ENCODE data around the gene NAGS. TPM values are rescaled to one million over a fixed set of nuclear protein-coding genes. Genes with fewer than 3 reads are reported as not detected.

The NAGS gene
- total RNA-seq, 1 donor from 2014 or later, result 0.60 TPM

DNA sequence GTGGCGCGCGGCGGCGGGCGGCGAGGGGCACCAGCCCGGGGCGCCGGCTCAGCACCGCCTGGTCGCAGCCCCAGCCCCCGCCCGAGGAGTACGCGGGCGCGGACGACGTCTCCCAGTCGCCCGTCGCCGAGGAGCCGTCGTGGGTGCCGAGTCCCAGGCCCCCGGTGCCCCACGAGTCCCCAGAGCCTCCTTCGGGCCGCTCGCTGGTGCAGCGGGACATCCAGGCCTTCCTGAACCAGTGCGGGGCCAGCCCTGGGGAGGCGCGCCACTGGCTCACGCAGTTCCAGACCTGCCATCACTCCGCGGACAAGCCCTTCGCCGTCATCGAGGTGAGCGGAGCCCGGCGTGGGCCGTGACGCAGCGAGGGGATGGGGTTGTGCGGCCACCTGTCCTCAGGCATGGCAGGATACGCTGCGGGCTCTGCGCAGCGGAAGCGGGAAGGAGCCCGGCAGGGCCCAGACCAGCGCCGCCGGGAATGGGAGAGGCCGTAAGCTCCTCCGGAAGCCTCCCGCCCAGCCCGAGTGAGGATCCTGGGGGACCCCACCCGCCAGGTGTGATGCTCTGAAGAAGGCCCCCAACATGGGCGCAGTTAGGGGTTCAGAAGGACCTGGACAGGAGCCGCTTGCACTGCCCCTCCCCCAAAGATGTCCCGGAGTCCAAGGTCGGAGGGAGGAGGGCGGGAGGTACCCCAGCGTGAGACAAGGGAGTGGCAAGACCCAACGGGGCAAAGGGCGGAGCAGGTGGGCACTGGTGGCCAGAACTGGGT, 522 bp downstream of the NAGS start:
- peak overlapping the region; percentile 39 for H3K4me3 Mint-ChIP-seq
- no peak for DNase-seq (ENCODE audit: low spot score)
- H3K9me3 Mint-ChIP-seq, result no peaks in the 10 kb centered on the region
- intact Hi-C loops (cut with micrococcal nuclease), result loop anchor here (5.0 kb wide), 6 partner anchors 103 to 1988 kb away; partner anchors contain the start of genes DNAJC7, HROB and RUNDC3A
- H3K4me1 Mint-ChIP-seq (ENCODE audit: low read depth), result peaks cover 23% of the 10 kb centered on the region
- peaks cover 20% of the 10 kb centered on the region for H3K27me3 Mint-ChIP-seq (ENCODE audit: insufficient read depth)
- no peak overlapping the region for H3K27ac Mint-ChIP-seq
- peaks cover 2% of the 10 kb centered on the region for H3K36me3 Mint-ChIP-seq (ENCODE audit: low read depth)

- Mint-ChIP-seq H3K9me3 (no peaks in the 10 kb centered on the region), H3K27me3 (ENCODE audit: insufficient read depth) (peaks cover 20% of the 10 kb centered on the region), H3K4me3 (peak overlapping the region; percentile 81), H3K27ac (peak overlapping the region; percentile 70), H3K4me1 (ENCODE audit: low read depth) (peaks cover 23% of the 10 kb centered on the region), H3K36me3 (ENCODE audit: low read depth) (peaks cover 2% of the 10 kb centered on the region)
- DNase-seq (ENCODE audit: low spot score), result no peak
- intact Hi-C loops (cut with micrococcal nuclease), result loop anchor here (1.0 to 5.0 kb wide), 13 partner anchors 10 to 1988 kb away; partner anchors contain the start of genes DNAJC7, DUSP3, FZD2 and G6PC3
Observed at GRCh38 chr17:44005527-44006271, 1.3 kb downstream of the NAGS start.

DNA sequence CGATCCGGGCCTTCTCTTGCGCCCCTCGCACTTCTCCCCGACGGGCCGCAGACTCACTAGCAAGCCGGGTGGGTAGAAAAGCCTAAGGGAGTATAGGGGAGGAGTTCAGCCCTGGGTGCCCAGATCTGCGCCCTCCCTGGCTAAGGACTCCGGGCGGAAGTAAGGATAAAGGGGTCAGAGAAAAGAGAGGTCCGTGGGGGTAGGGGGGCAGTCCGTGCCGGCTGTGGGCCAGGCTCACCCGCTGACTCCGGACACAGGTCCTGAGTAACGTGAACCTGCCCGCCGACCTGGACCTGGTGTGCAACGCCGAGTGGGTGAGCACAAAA, 1.8 kb downstream of the NAGS start:
- H3K27ac Mint-ChIP-seq, result peak overlapping the region; percentile 70
- peak overlapping the region; percentile 81 for H3K4me3 Mint-ChIP-seq
- no peaks in the 10 kb centered on the region for H3K9me3 Mint-ChIP-seq
- intact Hi-C loops (cut with micrococcal nuclease), result loop anchor here (1.0 to 5.0 kb wide), 13 partner anchors 9 to 1989 kb away; partner anchors contain the start of genes DNAJC7, DUSP3, FZD2 and G6PC3
- H3K27me3 Mint-ChIP-seq (ENCODE audit: insufficient read depth), result peaks cover 20% of the 10 kb centered on the region
- H3K4me1 Mint-ChIP-seq (ENCODE audit: low read depth), result peaks cover 23% of the 10 kb centered on the region
- DNase-seq (ENCODE audit: low spot score), result no peak
- H3K36me3 Mint-ChIP-seq (ENCODE audit: low read depth), result peaks cover 3% of the 10 kb centered on the region

GRCh38 chr17:44006598-44007345, 2.4 kb downstream of the NAGS start:
- intact Hi-C loops (cut with micrococcal nuclease), result loop anchor here (1.0 to 5.0 kb wide), 13 partner anchors 9 to 1989 kb away; partner anchors contain the start of genes DNAJC7, DUSP3, FZD2 and G6PC3
- Mint-ChIP-seq H3K9me3 (no peaks in the 10 kb centered on the region), H3K27ac (peak overlapping the region; percentile 70), H3K4me1 (ENCODE audit: low read depth) (peaks cover 23% of the 10 kb centered on the region), H3K27me3 (ENCODE audit: insufficient read depth) (peaks cover 20% of the 10 kb centered on the region), H3K36me3 (ENCODE audit: low read depth) (peaks cover 7% of the 10 kb centered on the region), H3K4me3 (peak overlapping the region; percentile 81)
- DNase-seq (ENCODE audit: low spot score), result peak; percentile 86

- Mint-ChIP-seq H3K4me3 (peak overlapping the region; percentile 81), H3K4me1 (ENCODE audit: low read depth) (peaks cover 23% of the 10 kb centered on the region), H3K27me3 (ENCODE audit: insufficient read depth) (peaks cover 20% of the 10 kb centered on the region), H3K36me3 (ENCODE audit: low read depth) (peaks cover 9% of the 10 kb centered on the region), H3K9me3 (no peaks in the 10 kb centered on the region), H3K27ac (peak overlapping the region; percentile 62)
- DNase-seq (ENCODE audit: low spot score), result no peak
- intact Hi-C loops (cut with micrococcal nuclease), result loop anchor here (2.0 to 5.0 kb wide), 10 partner anchors 63 to 1990 kb away; partner anchors contain the start of genes DNAJC7, FZD2, G6PC3 and HDAC5
Observed at GRCh38 chr17:44007346-44008204, 3.2 kb downstream of the NAGS start.

DNA sequence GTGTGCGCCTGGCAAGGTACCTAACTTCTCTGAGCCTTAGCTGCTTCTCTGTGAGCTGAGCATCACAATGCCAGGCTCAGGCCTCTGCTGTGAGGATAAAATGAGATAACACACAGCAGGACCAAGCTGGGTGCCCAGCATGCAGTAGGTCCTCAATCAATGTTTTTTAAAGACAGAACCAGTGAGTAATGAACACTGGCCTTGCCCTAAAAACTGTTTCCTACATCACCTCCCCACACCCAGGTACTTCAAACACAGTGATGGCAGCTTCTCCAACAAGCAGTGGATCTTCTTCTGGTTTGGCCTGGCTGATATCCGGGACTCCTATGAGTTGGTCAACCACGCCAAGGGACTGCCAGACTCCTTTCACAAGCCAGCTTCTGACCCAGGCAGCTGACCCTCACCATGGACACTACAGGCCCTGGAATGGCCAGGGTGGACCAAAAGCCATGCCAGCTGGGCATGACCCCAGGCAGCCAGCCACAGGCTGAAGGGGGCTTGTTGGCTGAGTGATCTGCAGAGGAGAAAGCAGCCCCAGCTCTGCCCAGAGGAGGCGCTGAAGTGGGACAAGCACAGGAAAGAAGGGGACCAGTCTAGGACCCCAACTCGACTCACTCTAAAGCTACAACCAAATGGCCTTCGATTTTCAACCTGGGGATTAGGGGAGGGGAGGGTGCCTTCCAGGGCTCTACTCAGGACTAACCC, 3.9 kb downstream of the NAGS start:
- Mint-ChIP-seq H3K27ac (peak overlapping the region; percentile 62), H3K4me3 (peak overlapping the region; percentile 81), H3K36me3 (ENCODE audit: low read depth) (peaks cover 10% of the 10 kb centered on the region), H3K27me3 (ENCODE audit: insufficient read depth) (peaks cover 20% of the 10 kb centered on the region), H3K4me1 (ENCODE audit: low read depth) (peaks cover 27% of the 10 kb centered on the region), H3K9me3 (no peaks in the 10 kb centered on the region)
- no peak for DNase-seq (ENCODE audit: low spot score)
- intact Hi-C loops (cut with micrococcal nuclease), result loop anchor here (5.0 kb wide), 6 partner anchors 106 to 1991 kb away; partner anchors contain the start of genes DNAJC7, HROB and RUNDC3A

GRCh38 chr17:44010966-44011647, 6.7 kb downstream of the NAGS start:
- Mint-ChIP-seq H3K4me1 (ENCODE audit: low read depth) (peaks cover 36% of the 10 kb centered on the region), H3K36me3 (ENCODE audit: low read depth) (peaks cover 10% of the 10 kb centered on the region), H3K9me3 (no peaks in the 10 kb centered on the region), H3K4me3 (no peak overlapping the region), H3K27me3 (ENCODE audit: insufficient read depth) (peaks cover 8% of the 10 kb centered on the region), H3K27ac (peak overlapping the region; percentile 23)
- intact Hi-C loops (cut with micrococcal nuclease), result no loop called here
- no peak for DNase-seq (ENCODE audit: low spot score)

GRCh38 chr17:44011876-44012275, 7.5 kb downstream of the NAGS start:
- Mint-ChIP-seq H3K9me3 (no peaks in the 10 kb centered on the region), H3K36me3 (ENCODE audit: low read depth) (peaks cover 10% of the 10 kb centered on the region), H3K27me3 (ENCODE audit: insufficient read depth) (peaks cover under 1% of the 10 kb centered on the region), H3K27ac (no peak overlapping the region), H3K4me1 (ENCODE audit: low read depth) (peaks cover 29% of the 10 kb centered on the region), H3K4me3 (no peak overlapping the region)
- intact Hi-C loops (cut with micrococcal nuclease), result no loop called here
- no peak for DNase-seq (ENCODE audit: low spot score)

DNA sequence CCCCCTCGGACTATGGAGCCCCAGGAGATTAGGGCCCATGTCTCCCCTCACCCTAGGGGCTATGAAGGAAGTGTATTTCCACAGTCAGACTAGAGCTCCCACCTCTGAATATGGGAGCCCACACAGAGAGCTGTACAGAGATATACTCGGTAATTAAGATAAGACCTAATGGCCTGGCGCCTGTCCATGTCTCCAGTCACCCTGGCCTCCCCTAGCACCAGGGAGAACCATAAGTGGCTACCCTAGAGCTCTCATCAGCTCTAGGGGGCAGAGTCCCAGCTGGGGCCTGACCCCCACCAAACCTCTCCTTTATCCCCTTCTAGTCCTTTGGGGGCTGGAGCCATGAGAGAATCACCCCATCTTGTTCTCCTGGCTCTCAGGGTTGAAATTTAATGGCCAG, 8.0 kb downstream of the NAGS start:
- no peaks in the 10 kb centered on the region for H3K9me3 Mint-ChIP-seq
- peaks cover 26% of the 10 kb centered on the region for H3K4me1 Mint-ChIP-seq (ENCODE audit: low read depth)
- no peak for DNase-seq (ENCODE audit: low spot score)
- H3K27ac Mint-ChIP-seq, result no peak overlapping the region
- intact Hi-C loops (cut with micrococcal nuclease), result no loop called here
- H3K4me3 Mint-ChIP-seq, result no peak overlapping the region
- peaks cover 10% of the 10 kb centered on the region for H3K36me3 Mint-ChIP-seq (ENCODE audit: low read depth)
- no peaks in the 10 kb centered on the region for H3K27me3 Mint-ChIP-seq (ENCODE audit: insufficient read depth)

DNA sequence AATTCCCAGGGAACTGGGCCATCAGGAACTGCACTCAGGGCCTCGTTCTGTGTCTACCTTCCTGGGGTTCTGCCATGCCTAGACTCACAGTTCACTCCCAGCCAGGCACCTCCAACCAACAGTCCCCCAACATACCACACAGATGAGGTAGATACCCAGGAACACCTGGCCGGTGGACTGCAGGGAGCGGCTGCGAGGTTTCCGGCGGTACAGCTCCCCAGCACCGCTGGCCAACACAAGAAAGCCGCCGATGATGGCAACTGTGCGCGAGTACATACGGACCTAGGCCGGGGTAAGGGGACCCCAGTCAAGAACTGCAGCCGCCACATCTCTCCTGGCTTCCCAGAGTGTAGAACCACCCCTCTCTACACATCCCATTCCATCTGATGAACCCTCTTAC, 8.5 kb downstream of the NAGS start:
- Mint-ChIP-seq H3K4me3 (peak overlapping the region; percentile 100), H3K27me3 (ENCODE audit: insufficient read depth) (no peaks in the 10 kb centered on the region), H3K4me1 (ENCODE audit: low read depth) (peaks cover 22% of the 10 kb centered on the region), H3K27ac (no peak overlapping the region), H3K9me3 (no peaks in the 10 kb centered on the region), H3K36me3 (ENCODE audit: low read depth) (peaks cover 10% of the 10 kb centered on the region)
- intact Hi-C loops (cut with micrococcal nuclease), result no loop called here
- DNase-seq (ENCODE audit: low spot score), result no peak

DNA sequence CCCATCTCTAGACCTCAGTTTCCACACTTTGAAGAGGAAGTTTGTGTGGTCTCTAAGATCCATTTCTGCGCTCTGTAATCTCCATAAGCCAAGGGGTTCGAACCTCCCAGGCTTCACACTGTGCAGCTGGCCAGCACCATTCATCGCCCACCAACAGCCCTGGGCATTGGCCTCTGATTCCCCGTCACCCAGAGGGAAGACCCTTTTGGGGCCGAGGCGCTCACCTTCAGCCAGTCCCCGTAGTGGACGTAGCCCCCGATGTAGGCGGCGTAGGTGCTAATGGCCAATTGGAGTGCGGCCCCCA, 9.7 kb downstream of the NAGS start:
- Mint-ChIP-seq H3K27me3 (ENCODE audit: insufficient read depth) (no peaks in the 10 kb centered on the region), H3K9me3 (no peaks in the 10 kb centered on the region), H3K27ac (peak overlapping the region; percentile 98), H3K4me1 (ENCODE audit: low read depth) (peaks cover 16% of the 10 kb centered on the region), H3K4me3 (peak overlapping the region; percentile 100), H3K36me3 (ENCODE audit: low read depth) (peaks cover 11% of the 10 kb centered on the region)
- intact Hi-C loops (cut with micrococcal nuclease), result loop anchor here (1.0 to 2.0 kb wide), 3 partner anchors 57 to 172 kb away; partner anchors contain the start of genes G6PC3, HDAC5 and TMUB2
- DNase-seq (ENCODE audit: low spot score), result no peak

All from activated T-helper 1 cell treated with anti-CD3 and anti-CD28 coated beads, Interleukin-12 subunit alpha, Interleukin-12 subunit beta, Interleukin-2, Interleukin-4 antibody, amounts not matched to agents 30 ng/mL and 10 ng/mL and 1 ng/mL, durations not matched to agents 14 hours and 24 hours and 36 hours (primary cell).